RCC 7860 (cell line): Measurements from ENCODE around the gene LRRC28.

Source experiments
- DNase-seq: peaks from one replicate; pipeline ENCODE4 v3.0.0-alpha.2; 2015; ENCODE audit warnings: low spot score
- FAIRE-seq: peaks from 2 replicates; lab custom pipeline; 2012; peaks lifted over from hg19 to GRCh38; lab: Jason Lieb, UNC

The LRRC28 gene

DNA sequence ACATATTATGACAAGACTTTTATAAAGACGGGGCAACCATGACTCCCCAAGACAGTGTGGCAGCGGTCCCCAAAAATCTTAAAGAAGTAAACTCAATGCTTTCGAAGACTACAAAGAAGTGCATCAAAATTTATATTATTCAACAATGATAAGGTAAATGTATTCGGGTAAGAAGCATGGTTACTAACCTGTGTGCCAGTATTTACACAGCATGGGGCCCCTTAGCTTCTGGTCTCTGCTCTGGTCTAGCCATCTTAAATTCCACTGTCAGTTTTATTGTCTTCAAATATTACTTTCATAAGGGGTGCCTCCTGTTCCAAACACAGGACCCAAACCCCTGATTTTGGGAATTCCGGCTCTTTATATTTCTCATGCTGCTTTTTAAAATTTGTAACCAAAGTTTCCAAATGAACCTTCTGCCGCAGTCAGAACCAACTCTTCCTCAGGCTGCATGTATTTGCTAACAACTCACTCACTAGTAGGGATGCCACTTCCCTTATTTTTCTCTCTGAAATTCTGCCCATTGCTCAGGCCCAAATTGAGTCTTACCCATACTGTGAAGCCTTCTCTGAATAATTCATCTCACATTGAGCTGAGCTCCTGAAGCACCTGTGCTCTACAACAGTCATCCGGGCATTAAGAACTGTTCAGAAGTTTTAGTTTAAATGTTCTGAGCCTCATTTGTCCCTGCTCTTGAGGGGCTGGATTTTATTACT lies 3.1 kb upstream of the LRRC28 start:
- DNase-seq: no peak
- FAIRE-seq: no peak

DNA sequence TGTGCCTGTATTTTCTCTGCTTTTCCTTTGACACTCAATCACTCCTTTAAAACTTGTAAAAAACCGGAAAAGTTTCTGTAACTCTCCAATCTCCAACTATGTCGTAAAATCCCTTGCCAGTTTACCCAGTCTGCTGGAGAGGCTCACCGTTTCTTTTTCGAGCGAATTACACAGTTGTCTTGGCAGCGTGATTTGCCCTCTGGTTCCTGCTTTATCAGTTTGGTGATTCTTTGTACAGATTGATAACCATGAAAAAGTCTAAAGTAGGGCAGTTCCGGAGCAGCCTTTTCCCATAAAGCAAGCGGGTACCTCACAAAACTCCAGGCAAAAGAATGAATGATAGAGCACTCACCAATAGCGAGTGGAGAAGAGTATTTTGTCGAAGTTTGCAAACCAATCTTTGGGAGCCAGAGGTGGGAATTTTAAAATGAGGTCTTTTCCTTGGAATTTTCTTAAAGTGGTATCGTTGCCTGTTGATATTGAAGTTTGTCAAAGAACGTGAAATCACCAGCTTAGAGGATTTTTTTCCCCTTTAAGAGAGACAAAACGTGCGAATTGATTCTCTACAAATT lies 1.9 kb upstream of the LRRC28 start, which contains the start of gene TTC23:
TSS of gene TTC23 (minus strand) at position 312 of the 572 bp plus-strand sequence. CDS start 20,869 bp downstream, outside the sequence.
- FAIRE-seq (peak; percentile 93), DNase-seq (peak; percentile 77)

DNA sequence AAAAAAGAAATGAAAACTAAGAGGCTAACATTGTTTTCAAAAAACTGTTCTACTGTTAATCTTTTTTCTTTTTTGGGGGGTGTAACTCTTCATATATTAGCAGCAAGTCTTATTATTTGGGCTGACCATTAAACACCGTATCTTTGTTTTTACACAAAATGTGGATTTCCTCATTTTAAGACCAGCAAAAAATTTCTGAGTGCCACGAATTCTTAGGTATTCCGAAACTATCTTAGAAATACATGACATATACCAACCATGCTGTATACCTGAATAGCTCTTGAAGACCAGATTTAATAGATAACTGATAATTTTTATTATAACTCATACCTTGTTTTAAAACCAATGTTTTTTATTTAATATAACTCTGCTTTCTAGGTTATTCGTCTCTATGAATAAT lies 1.3 kb upstream of the LRRC28 start:
- no peak for FAIRE-seq

DNA sequence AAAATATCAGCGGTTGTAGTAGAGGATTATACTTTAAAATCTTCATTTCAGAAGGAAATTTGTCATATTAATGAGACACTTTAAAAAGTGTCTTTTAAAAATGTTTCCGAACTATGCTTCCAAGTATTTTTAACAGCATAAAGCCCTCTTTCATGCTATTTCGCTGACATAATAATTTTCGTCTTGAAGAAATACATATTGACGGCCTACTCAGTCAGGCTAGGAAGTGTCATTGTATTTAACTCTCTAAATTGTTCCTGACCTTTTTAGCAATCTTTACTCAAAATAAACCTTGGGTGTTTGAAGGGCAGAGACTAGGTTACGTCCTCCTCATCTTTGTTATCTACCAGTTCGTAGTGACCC lies 806 bp upstream of the LRRC28 start:
- DNase-seq (no peak), FAIRE-seq (no peak)

More for the DNA sequence above, 1.3 kb upstream of the LRRC28 start:
- DNase-seq: no peak

DNA sequence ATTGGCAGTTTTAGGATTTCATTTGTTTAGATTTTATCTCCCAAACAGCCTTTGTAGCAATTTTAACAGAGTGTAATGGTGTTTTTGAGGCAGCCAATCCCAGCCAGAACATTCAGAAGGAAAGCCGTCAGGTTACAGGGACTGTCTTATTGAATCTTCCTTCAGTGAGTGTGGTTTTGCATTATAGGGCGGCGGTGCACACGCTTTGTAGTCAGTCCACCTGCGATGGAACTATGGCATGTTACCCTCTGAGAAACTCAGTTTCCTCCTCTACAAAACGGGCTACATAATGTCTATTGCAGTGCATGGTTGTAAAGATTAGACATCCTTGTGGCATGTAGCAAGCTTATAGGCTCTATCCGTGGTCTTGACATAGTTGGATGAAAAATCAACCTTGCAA lies 1.0 kb downstream of the LRRC28 start:
- FAIRE-seq (no peak), DNase-seq (no peak)

- FAIRE-seq (peak; percentile 76), DNase-seq (peak; percentile 65)
Observed at GRCh38 chr15:99253381-99254090, 2.3 kb downstream of the LRRC28 start.

DNA sequence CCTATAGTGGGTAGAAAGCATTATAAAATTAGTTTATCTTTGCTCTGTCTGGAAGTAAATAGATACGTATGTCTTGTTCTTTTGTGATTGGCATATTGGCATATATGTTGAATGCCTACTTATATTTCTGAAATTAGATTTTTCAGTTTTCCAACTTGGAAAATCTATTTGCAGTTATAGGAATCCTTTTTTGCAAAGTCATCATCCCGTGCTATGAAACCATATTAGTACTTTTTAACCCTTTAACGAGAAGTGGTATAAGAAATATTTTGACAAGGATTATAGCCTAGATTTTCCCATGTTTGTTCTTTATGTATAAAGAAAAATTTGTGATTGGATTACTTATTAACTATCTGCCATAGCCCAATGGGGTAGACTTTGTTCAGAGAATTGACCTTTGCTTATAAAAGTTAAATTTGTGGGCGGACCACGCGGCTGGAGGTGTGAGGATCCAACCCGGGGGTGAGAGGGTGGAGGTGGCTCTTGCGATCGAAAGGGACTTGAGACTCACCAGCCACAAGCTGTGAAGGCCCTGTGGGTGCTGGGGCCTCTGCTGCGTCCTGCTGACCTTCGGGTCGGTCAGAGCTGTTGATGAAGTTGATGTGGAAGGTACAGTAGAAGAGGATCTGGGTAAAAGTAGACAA lies 5.9 kb downstream of the LRRC28 start:
- no peak for DNase-seq
- no peak for FAIRE-seq

GRCh38 chr15:99264125-99264524 lies 12.8 kb downstream of the LRRC28 start:
- FAIRE-seq (no peak), DNase-seq (no peak)

DNA sequence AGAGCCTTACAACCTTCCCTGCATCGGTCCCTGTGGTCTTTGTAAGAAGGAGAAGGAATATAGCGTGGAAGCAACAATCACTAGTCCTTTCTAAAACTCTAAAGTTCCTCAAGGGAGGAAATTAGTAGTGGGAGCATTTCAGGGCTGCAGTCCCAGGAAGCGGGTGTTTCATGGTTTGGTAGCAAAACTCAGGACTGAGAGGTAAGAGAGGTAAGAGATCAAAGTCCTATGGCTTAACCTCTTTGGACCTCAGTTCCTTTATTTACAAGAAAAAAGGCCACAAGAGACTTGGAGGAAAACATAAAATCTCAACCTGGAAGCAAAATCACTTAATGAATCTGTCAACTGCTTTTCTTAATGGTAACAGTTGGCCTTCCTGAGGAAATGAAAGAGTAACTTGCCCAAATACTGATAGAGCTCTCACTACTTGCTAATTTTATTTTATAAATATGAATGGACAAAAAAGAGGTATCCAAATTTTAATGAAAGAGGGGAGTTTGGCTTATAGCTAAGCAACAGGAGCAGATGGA lies 14.3 kb downstream of the LRRC28 start:
- DNase-seq: no peak
- no peak for FAIRE-seq

DNA sequence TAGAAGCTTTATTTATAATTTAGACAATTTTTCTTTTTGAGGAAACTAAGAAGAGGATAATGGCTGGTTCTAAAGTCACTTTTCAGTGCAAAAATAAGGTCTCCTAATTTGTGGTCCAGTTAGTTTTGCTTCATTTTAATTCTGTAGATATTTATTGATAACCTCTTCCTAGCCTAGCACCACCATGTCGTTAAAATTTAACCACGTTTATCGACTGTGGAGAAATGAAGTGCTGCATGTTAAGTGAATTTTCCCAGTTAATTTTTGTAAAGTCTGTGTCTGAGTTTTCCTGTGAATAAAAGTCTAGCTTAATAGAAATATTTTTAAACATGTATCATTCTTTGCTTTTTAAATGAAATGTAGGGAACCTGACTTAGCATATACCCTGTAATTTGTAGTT lies 16.7 kb downstream of the LRRC28 start:
- FAIRE-seq (no peak), DNase-seq (no peak)

GRCh38 chr15:99268431-99268830 lies 17.1 kb downstream of the LRRC28 start:
- FAIRE-seq (no peak), DNase-seq (no peak)

GRCh38 chr15:99273801-99274200 lies 22.5 kb downstream of the LRRC28 start:
- no peak for DNase-seq
- no peak for FAIRE-seq

DNA sequence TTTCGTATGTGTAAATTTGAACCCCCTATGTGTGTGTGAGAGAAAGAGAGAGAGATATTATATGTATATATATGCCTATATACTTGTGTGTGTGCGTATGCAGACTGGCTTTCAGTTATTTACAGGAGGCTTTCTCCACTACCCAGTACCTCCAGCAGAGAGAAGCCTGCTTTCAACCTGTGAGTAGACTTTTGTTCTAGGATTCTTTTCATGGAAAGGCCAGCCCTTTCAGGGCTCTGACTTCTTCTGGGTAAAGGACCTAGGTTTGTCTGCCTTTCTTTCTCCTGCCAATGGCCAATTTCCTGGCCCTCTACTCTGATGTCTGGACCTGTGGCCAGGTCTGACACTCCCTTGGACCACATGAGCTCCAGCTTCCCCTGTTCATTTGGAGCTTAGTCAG lies 23.8 kb downstream of the LRRC28 start:
- DNase-seq (no peak), FAIRE-seq (no peak)

- DNase-seq (no peak), FAIRE-seq (no peak)
Observed at GRCh38 chr15:99275525-99276128, 24.3 kb downstream of the LRRC28 start.

DNA sequence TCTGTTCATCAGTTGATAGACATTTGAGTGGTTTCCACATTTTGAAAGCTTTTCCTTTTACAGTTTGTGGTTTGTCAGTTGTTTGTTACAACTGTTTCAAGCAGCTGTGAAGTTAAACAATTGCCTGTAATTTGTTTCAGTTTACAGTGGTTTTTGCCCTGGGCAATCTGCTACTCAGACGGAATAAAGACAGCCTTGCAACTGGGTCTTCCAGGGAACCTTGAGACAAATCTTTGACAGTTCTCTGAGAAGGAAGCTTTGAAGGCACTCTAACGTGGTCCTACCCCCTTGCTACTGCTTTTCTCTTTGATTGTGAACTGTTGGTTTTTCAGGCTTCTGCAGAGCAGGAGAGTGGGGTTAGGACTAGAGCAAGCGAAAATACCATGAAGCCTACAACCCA lies 28.0 kb downstream of the LRRC28 start:
- FAIRE-seq: no peak
- DNase-seq: no peak

- FAIRE-seq (no peak), DNase-seq (no peak)
Observed at GRCh38 chr15:99279827-99280226, 28.5 kb downstream of the LRRC28 start.

DNA sequence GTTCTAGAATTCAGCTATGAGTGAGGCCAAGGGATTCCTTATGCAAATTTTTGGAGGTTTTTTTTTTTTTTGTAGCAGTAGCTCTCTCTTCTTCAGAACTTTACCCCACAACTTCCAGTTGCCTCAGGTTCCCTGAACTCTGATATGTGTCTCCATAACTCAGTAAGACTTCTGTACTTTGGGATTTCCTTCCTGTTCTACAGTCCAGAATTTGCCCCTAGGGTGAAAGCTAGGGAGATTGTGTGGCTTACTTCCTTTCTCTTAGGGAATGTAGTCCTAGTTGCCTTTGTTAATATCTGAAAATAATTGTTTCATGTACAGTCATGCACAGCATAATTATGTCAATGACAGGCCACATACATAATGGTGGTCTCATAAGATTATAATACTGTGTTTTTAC lies 30.8 kb downstream of the LRRC28 start:
- DNase-seq: no peak

DNA sequence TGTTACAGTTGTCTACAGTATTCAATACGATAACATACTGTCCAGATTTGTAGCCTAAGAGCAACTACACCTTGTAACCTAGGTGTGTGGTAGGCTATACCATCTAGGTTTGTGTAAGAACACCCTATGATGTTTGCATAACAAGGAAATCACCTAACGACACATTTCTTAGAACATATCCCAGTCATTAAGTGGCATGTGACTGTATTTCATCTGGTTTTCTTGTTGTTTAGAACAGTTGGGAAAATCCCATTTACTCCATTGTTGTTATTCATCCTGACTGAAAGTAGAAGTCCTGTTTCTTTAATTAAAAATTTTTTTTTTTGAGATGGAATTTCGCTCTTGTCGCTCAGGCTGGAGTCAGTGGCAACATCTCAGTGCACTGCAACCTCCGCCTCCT lies 31.3 kb downstream of the LRRC28 start:
- no peak for DNase-seq
- no peak for FAIRE-seq

More for the DNA sequence above, 30.8 kb downstream of the LRRC28 start:
- FAIRE-seq: no peak

DNA sequence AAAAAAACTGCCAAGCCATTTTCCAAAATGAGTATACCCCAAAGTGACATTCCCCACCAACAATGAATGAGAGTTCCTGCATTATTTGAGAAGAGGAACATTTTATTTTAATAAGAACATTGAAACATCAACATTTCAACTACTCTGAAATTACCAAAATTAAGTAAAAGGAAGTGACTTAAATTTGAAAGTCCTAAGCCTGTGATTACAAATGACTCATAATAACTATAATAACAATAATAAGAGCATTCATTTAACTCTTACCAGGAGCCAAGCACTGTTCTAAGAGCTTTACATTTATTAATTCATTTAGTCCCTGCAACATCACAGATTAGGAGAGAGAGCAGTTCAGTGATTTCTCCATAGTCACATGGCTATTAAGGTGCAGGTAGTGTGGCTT lies 32.4 kb downstream of the LRRC28 start:
- no peak for DNase-seq
- no peak for FAIRE-seq

DNA sequence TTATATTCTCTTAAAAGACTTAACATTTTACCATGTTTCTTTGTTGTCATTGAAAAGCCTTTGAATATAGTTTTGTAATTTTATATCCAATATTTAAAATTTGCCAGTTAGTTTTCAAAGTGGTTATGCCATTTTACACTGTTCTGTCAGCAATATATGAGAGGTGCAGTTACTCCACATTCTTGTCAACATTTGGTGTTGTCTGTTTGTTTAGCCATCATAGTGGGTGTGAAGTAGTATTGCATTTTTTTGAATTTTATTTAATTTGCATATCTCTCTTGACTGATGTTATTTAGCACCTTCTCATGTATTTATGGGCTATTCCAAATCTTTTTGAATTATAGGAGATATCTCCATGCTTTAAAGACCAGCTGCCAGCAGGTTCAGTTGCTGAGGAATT lies 40.4 kb downstream of the LRRC28 start:
- no peak for DNase-seq
- FAIRE-seq: no peak

DNA sequence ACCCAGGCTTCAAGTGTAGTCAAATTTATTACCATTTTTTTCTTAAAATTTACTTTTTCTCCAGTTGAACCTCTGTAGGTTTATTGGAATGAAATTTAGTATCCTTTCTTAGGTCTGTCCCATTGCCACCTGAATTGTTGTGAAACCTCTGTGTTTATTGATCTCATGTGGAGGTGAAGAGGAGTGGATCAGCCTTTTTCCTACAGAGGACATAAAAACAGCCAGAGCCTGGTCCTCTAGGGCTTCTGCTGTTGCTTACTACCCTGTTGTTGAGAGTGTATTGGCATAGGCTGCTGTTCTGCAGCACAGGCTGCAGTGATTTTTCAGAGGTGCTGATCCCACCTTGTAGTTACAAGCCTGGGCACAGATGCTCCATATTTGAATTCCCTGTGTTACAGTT lies 44.6 kb downstream of the LRRC28 start:
- DNase-seq: no peak
- FAIRE-seq: no peak
